BE2C (cell line): ENCODE results near the gene ITM2C.

Source experiments
- DNase-seq: peaks from one replicate; pipeline ENCODE4 v3.0.0-alpha.2; 2020
- H3K27me3 ChIP-seq: fragments of 250-450 bp; sonication (Bioruptor Pico); 2 replicates; pipeline ENCODE4 v1.5.1; 2020; ENCODE audit warnings: mild to moderate bottlenecking
- H3K36me3 ChIP-seq: fragments of 250-450 bp; sonication (Bioruptor Pico); 2 replicates; pipeline ENCODE4 v1.5.1; 2020; ENCODE audit warnings: mild to moderate bottlenecking
- H3K4me1 ChIP-seq: fragments of 250-450 bp; sonication (Bioruptor Pico); 2 replicates; pipeline ENCODE4 v1.5.1; 2020
- H3K4me3 ChIP-seq: 2 replicates; pipeline ENCODE4 v1.5.1; 2011; ENCODE audit warnings: low read depth, low read length
- H3K9me3 ChIP-seq: fragments of 250-450 bp; sonication (Bioruptor Pico); 2 replicates; pipeline ENCODE4 v1.5.1; 2020
- TF ChIP-seq, protein P1 (sequence below): IDR thresholded peaks from 2 replicates; pipeline ENCODE4 v1.5.1; 2012; ENCODE audit warnings: mild to moderate bottlenecking, low read depth, low read length

ITM2C gene

DNA sequence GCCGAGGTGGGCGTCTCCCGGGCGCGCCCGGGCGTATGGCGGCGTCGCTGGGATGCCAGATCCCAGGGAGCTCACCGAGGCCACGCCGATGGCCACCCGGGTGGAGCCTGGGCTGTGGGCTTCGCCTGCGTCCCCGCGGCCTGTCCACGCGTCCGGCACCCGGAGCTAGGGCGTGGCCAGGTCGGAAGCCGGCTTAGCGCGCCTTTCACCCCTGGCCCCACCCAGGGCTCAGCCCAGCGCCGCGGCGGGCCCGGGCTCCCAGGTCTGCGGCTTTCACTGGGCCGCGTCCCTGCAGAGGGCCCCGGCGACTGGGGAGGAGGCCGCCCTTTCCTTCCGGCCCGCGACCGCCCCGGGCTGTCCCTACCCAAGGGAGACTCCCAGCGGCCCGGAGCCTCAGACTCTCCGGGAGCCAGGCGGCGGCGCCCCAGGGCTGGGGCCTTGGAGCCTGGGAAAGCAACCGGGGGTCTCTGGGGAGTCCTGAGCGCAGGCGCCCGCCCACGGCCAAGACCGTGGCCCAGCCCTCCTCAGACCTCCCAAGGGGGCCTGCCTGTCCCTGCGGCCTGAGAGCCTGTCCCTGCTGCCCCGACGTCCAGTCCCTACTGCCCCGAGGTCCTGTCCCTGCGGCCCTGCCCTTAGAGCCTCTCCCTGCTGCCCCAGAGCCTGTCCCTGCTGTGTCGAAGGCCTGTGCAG, 36.3 kb upstream of the ITM2C start:
- Histone ChIP-seq H3K27me3 (no peaks in the 10 kb centered on the region; the same call in none of the 2 replicates), H3K4me3 (no peak overlapping the region), H3K36me3 (no peaks in the 10 kb centered on the region), H3K4me1 (no peaks in the 10 kb centered on the region), H3K9me3 (no peaks in the 10 kb centered on the region; the same call in 1 of the 2 replicates)
- no peak for DNase-seq
- TF ChIP-seq, protein P1, sequence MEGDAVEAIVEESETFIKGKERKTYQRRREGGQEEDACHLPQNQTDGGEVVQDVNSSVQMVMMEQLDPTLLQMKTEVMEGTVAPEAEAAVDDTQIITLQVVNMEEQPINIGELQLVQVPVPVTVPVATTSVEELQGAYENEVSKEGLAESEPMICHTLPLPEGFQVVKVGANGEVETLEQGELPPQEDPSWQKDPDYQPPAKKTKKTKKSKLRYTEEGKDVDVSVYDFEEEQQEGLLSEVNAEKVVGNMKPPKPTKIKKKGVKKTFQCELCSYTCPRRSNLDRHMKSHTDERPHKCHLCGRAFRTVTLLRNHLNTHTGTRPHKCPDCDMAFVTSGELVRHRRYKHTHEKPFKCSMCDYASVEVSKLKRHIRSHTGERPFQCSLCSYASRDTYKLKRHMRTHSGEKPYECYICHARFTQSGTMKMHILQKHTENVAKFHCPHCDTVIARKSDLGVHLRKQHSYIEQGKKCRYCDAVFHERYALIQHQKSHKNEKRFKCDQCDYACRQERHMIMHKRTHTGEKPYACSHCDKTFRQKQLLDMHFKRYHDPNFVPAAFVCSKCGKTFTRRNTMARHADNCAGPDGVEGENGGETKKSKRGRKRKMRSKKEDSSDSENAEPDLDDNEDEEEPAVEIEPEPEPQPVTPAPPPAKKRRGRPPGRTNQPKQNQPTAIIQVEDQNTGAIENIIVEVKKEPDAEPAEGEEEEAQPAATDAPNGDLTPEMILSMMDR: no peak

DNA sequence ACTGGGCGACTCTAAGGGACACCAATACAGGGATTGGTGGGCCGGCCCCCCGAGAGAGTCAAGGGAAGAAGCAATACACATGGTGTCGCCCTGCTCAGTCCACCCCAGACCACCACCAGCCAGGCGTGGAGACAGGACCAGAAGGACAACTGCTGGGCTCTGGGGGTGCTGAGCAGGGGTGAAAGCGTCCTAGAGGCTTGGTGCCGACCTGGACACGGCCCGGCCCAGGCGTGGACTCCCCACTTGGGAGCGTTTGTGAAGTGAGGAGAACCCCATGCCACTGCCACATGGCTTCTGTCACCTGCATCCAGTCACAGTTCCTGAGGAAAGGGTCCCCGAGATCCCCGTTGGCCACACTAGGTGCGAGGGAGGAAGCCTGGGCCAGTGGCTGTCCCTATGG, 35.4 kb upstream of the ITM2C start:
- TF ChIP-seq, protein P1: no peak
- DNase-seq: no peak
- no peaks in the 10 kb centered on the region; the same call in none of the 2 replicates for H3K27me3 ChIP-seq

DNA sequence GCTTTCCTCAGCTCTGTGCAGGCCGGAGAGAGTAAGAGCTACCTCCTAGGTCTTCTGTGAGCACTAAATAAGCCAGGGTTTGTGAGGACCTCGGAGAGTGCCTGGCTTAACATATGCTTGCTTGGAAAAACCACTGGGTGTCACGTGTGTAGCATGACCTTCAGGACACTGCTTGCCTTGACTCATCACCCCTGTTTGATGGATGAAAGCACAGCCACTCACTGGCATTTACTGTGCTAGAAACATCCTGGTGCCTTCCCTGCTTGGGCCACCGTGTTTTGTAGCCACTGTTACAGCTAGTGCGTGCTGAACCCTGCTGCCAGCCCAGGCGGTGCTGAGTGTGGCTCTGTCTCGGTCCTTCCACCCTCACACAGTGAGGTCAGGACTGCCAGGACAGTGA, 34.8 kb upstream of the ITM2C start:
- TF ChIP-seq, protein P1: no peak
- no peaks in the 10 kb centered on the region; the same call in 1 of the 2 replicates for H3K9me3 ChIP-seq
- H3K27me3 ChIP-seq: no peaks in the 10 kb centered on the region; the same call in none of the 2 replicates
- H3K36me3 ChIP-seq: no peaks in the 10 kb centered on the region
- no peak for DNase-seq
- H3K4me3 ChIP-seq: no peak overlapping the region
- no peaks in the 10 kb centered on the region for H3K4me1 ChIP-seq

More for the DNA sequence above, 35.4 kb upstream of the ITM2C start:
- no peaks in the 10 kb centered on the region for H3K4me1 ChIP-seq
- no peaks in the 10 kb centered on the region; the same call in 1 of the 2 replicates for H3K9me3 ChIP-seq
- no peak overlapping the region for H3K4me3 ChIP-seq
- H3K36me3 ChIP-seq: no peaks in the 10 kb centered on the region

DNA sequence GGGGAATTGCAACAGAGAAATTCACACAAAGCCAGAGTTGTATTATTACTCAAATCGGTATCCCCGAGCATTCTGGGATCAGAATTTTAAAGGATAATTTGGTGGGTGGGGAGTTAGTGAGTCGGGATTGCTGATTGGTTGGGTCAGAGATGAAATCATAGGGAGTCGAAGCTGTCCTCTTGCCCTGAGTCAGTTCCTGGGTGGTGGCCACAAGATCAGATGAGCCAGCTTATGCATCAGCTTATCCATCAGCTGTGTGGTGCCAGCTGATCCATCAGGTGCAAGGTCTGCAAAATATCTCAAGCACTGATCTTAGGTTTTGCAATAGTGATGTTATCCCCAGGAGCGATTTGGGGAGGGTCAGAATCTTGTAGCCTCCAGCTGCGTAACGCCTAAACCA, 34.3 kb upstream of the ITM2C start:
- H3K4me3 ChIP-seq: no peak overlapping the region
- no peaks in the 10 kb centered on the region; the same call in none of the 2 replicates for H3K27me3 ChIP-seq
- H3K9me3 ChIP-seq: no peaks in the 10 kb centered on the region; the same call in 1 of the 2 replicates
- no peaks in the 10 kb centered on the region for H3K4me1 ChIP-seq
- TF ChIP-seq, protein P1: no peak
- H3K36me3 ChIP-seq: no peaks in the 10 kb centered on the region
- no peak for DNase-seq

DNA sequence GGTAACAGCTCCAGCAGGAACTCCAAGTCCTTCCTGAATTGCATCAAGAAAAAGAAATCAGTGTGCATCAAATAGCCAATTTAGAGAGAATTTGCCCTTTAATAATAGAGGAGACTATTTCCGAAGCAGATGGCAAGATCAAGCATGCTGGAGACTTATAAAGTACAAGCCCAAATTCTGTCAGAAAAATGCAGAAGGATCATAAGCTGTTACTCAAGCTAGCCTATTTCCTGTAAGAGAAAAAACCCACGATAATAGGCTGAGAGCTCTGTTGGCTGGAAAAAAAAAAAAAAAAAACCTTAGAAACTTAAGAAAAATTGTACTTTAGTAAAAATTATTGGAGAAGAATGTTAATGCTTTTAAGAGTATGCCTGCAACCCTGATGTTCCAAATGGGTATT, 24.4 kb upstream of the ITM2C start:
- Histone ChIP-seq H3K9me3 (no peaks in the 10 kb centered on the region; the same call in 1 of the 2 replicates), H3K36me3 (no peaks in the 10 kb centered on the region), H3K27me3 (peaks cover 3% of the 10 kb centered on the region; the same call in 1 of the 2 replicates), H3K4me3 (no peak overlapping the region), H3K4me1 (no peaks in the 10 kb centered on the region)
- TF ChIP-seq, protein P1: no peak
- no peak for DNase-seq

DNA sequence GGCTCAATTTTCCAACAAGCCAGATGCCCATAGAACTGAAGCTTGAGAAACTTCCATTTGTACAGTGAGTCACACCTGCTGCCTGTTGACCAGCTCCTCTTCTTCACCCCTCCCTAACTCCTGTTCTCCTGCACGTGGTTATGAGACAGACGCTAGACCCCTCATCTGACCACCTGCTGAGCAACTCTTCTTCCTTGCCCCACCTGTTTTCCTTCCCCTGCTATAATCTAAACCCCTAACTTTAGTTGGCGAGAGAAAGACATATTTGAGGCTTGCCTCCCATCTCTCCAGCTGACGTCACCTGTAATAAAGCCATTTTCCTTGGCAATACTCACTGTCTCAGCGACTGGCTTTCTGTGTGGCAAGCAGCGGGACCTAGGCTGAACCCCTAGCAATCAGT, 22.3 kb upstream of the ITM2C start:
- Histone ChIP-seq H3K36me3 (no peaks in the 10 kb centered on the region), H3K27me3 (peaks cover 3% of the 10 kb centered on the region; the same call in 1 of the 2 replicates), H3K4me1 (no peaks in the 10 kb centered on the region), H3K4me3 (no peak overlapping the region), H3K9me3 (no peaks in the 10 kb centered on the region; the same call in 1 of the 2 replicates)
- no peak for DNase-seq
- TF ChIP-seq, protein P1: no peak
